Activated T-cell treated with anti-CD3 and anti-CD28 coated beads, Interleukin-2, amount 50 U/mL, for 48 hours (primary cell): ENCODE measurements around the gene LIMA1.
"Not testable (repeated sequence)": the region's sequence is repeated elsewhere in the genome, so short reads cannot be mapped to it uniquely, and the experiment has no call there.

Experiments used
- DNase-seq, 2 experiments: peaks; one replicate each; pipeline ENCODE4 v3.0.0-alpha.2; 2020

The LIMA1 gene

DNA sequence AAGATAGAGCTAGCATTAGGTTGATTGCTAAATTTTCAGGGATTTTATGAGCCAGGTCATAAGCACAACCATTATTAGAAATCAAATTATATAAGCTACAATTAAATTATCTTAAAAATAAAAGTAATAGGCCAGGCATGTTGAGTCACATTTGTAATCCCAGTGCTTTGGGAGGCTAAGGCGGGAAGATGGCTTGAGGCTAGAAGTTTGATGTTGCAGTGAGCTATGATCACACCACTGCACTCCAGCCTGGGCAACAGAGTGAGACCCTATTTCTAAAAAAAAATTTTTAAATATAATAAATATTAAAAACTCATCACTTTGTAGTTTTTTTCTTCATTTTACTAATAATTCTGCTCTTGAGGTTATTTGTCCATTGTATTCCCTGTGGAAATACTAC, 1.9 kb upstream of the LIMA1 start:
- no peak for DNase-seq

DNA sequence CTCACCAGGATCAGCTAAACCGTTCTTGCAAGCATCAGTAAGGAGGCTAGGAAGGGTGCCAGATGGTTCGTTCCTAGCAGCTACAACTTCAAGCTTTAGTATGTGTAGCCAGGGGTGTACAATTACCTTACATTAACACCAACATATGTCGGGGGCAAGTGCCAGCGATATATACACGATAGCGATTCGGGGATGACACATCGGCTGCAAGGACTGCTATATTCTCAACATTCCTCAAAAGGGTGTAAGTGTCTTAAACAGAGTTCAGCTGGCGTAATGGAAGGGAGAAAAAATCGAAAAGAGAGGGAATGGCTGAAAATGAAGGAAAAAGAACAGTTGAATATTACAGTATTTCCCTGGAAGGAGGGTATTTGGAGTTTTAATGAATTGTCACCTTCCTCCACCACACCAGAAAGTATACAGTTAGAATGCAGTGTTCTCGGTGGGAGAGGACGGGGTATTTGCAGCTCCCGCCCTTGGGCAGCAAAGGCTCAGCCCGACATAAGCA, 545 bp downstream of the LIMA1 start:
- DNase-seq, result no peak

GRCh38 chr12:50279501-50279900, 3.8 kb downstream of the LIMA1 start:
- DNase-seq, result no peak

DNA sequence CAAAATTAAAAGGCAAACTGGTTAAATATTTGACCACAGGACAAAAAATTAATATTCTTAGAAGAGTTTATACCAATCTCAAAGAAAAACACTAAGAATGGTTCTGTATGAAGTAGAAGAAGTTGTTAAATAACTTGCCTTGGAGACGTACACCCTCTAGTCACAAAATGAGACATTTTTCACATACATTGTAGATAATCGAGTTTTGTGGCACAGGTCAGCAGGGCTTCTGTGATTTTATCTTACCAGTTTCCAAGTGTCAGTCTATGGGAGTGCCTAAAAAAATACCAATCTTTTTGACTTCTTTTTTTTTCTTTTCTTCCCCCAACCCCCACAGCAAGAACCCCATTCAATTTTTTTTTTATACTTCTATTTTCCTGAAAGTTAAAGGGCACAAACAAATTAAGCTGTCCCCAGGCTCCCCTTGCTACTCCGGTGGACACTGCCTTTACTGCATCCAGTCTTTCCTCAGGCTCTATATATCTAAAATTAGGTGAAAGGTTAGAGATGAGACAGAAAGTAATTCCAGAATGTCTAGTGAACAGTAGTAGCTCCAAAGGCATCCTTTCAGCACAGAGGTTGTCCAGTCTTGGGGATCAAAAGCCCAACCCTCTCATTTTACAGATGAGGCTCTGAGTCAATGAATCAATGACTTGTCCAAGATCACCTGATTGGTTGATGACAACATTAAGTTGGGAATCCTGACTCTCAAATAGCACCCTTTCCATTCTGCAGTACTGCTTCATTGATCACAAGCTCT, 6.2 kb downstream of the LIMA1 start:
- DNase-seq, result no peak

DNA sequence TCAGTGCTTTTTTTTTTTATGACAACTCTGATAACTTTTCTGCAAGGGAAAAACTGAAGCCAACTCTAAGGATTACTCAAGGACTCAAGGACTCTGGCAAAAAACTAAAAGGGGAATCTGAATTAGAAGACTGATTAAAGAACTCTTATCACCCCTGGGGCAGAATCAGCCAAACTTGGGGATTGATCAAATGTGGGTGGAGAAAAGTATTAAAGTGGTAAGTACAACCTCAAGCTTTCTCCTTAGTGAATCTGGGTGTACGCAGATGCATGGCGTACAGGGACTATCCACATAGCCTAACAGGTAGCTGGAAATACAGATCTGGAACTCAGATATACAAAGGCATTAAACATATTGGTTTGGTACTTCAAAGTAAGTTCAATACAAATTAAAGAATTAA, 7.3 kb downstream of the LIMA1 start:
- no peak for DNase-seq

DNA sequence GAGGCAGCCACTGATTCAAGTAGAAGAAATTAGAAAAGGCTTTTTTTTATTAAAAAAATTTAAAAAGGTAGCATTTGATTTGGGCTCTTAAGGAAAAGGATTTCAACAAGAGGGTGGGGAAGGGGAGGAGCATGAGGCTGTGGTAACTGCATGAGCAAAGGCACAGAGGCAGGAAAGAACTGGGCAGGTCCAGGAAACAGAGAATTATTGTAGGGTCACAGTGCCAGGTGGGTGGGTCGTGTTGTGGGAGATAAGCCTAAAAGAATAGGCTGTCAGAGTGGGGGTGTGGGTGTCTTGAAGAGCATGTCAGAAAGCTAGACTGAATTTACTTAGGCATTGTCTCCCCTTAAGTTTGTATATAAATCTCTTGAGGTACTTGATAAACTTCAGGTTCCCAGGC, 7.8 kb downstream of the LIMA1 start:
- no peak for DNase-seq

- not testable (repeated sequence) for DNase-seq
These were observed 8.2 kb downstream of the LIMA1 start for GRCh38 chr12:50275127-50275526.

DNA sequence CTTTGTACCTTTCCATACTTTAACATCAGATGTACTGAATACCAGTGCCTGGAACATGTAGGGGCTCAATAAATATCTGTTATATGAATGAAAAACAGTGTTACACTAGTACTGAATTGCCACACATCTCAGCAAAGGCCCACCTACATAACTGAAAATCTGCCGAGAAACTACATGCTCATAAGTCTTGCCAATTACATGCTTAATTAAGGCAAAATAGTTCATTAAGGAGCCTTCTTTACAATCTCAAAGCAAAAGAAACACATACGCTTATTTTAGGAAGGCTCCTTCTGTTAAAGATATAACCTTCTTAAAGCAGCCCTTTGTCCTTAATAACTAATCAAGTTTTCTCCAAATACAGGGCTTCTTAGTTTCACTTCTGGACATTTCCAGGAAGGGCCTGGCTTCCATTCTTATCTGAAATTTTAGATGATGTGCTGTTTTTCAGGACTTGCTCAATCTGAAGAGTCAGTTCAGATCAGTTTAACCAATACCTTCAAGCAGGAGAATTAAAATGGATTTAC, 11.5 kb downstream of the LIMA1 start:
- no peak for DNase-seq

DNA sequence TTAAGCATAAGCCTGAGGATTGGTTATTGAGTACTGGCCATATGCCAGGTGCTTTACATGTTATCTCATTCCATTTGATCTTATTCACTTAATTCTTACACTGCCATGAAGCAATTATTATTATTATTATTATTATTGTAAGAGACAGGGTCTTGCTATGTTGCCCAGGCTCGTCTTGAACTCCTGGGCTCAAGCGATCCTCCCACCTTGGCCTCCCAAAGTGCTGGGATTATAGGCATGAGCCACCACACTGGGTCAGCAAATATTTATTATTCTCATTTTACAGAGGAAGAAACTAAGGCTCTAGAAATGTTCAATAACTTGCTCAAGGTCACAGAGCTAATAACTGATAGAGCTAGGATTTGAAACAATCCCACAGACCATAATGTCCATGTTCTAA, 14.8 kb downstream of the LIMA1 start:
- DNase-seq, result no peak

- no peak for DNase-seq
These were observed 17.4 kb downstream of the LIMA1 start for GRCh38 chr12:50265770-50266524.

DNA sequence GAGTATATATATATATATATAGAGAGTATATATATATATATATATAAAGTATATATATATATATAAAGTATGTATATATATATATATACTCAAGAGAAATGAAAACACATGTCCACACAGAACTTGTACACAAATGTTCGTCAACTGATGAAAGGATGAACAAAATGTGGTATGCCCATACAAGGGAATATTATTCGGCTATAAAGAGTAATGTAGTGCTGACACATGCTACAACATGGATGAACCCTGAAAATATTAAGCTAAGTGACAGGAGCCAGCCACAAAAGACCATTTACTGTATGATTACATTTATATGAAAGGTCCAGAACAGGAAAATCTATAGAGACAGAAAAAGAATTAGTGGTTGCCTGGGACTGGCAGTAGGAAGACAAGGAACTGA, 19.5 kb downstream of the LIMA1 start:
- no peak for DNase-seq

DNA sequence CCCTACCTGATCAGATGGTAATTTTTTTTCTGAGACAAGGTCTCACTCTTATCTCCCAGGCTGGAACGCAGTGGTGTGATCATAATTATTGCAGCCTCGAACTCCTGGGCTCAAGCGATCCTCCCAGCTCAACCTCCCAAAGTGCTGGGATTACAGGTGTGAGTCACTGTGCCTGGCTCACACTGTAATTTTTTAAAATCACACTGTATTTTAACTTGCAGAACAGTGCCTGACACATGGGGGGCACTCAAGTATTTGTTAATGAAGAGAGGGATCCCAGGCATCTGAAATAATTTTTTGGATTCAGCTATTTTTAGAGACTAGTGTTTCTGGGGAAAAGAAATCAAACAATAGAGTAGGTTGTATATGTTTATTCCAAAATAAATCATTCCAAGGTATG, 21.7 kb downstream of the LIMA1 start:
- DNase-seq, result no peak

GRCh38 chr12:50258167-50258551, 25.2 kb downstream of the LIMA1 start:
- DNase-seq, result no peak

- DNase-seq, result no peak
These were observed 25.8 kb downstream of the LIMA1 start for GRCh38 chr12:50257236-50258166.

- no peak for DNase-seq
These were observed 26.6 kb downstream of the LIMA1 start for GRCh38 chr12:50256761-50257160.

DNA sequence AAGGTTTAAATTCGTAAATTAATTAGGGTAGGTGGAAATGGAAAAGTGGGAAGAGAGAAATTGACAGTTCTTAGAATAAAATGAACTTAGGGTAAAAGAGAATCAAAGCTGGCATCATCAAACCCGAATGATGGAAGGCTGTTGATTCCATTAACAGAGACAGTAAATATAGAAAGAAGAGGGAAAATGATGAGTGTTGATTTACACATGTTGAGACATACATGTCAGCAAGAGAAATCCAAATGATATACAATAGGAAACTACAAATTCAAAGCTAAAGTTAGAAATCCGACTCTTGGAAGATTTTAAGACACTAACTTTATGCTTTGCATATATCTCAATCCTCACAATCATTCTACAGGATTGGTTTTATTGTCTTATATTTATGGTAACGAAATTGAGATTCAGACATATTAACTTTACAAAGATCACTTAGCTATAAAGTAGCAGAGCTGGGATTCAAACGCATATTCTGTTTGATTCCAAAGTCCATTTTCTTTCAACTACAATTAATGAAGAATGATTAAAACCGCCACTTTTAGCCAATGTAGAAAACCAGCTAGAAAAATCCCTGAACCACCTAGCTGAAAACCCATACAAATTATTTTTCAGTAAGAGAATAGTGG, 30.2 kb downstream of the LIMA1 start:
- no peak for DNase-seq

DNA sequence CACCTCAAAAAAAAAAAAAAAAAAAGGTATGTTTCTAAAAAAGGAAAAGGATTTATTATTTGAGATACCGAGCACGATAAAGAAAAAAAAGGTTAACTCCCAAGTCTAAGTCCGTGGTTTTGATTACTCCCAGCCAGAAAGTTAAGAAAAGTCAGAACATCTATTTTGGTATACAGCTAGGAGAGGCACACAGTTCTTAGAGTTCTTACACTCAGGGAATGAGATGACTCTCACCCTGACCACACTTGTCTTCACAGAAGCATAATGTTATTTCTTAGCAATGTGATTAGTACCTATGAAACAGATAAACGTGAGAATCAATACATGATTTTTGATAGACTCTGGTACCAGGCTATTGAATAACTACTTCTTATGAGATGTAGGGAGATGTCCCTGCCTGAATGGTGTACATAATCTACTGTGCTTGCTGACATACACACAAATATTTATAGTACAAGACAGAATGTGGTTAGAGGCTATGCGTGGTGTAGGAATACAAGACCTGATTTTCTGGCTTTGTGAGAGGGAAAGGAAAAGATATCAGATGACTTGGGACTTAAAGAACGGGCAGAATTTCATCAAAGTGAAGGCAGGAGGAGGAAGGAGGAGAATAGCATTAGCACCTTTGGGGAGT, 31.6 kb downstream of the LIMA1 start:
- DNase-seq, result no peak

GRCh38 chr12:50249464-50250182, 33.7 kb downstream of the LIMA1 start:
- no peak for DNase-seq

DNA sequence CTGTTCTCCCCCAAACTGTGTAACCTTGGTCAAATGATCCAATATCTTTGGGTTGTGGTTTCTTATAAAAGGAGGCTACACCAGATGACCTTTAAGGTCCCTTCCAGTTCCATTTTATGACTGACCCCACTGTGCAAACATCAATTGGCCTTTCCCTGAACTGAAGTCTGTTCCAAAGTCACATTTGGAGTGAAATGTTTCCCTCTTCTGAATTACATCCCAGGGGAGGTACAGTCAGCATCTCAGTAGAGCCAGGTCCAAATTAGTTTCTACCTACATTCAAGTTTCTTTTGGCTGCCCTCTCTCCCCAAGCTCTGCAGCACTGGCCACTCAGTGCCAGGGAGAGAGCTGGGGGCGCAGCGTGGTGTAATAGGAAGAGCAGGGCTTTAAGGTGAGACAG, 34.4 kb downstream of the LIMA1 start:
- no peak for DNase-seq

- no peak for DNase-seq
These were observed 34.9 kb downstream of the LIMA1 start for GRCh38 chr12:50248411-50248810.

GRCh38 chr12:50247665-50248064, 35.7 kb downstream of the LIMA1 start:
- DNase-seq, result not testable (repeated sequence)
